Measurements from ENCODE around the gene TMEM132C.

The TMEM132C gene

GRCh38 chr12:128619263-128619662 is 352.3 kb downstream of the TMEM132C start:
- no peak for DNase-seq

- no peak for DNase-seq
These were observed 354.3 kb downstream of the TMEM132C start for GRCh38 chr12:128621304-128621703.

- DNase-seq = no peak
These were observed 356.8 kb downstream of the TMEM132C start for GRCh38 chr12:128623748-128624147.

- no peak for DNase-seq
These were observed 359.9 kb downstream of the TMEM132C start for GRCh38 chr12:128626808-128627320.

GRCh38 chr12:128627659-128628058 is 360.7 kb downstream of the TMEM132C start:
- DNase-seq = no peak

GRCh38 chr12:128629979-128630378 is 363.0 kb downstream of the TMEM132C start:
- DNase-seq = no peak

GRCh38 chr12:128637642-128638606 is 371.0 kb downstream of the TMEM132C start:
- DNase-seq = no peak

- no peak for DNase-seq
These were observed 372.1 kb downstream of the TMEM132C start for GRCh38 chr12:128639089-128639488.

- DNase-seq = no peak
These were observed 376.2 kb downstream of the TMEM132C start for GRCh38 chr12:128643155-128643554.

GRCh38 chr12:128644664-128645296 is 377.8 kb downstream of the TMEM132C start:
- peak; percentile 11 to 38 for DNase-seq

- no peak for DNase-seq
These were observed 382.9 kb downstream of the TMEM132C start for GRCh38 chr12:128649902-128650301.

GRCh38 chr12:128652136-128652751 is 385.3 kb downstream of the TMEM132C start:
- no peak for DNase-seq

- no peak for DNase-seq
These were observed 387.5 kb downstream of the TMEM132C start for GRCh38 chr12:128654468-128654867.

- no peak for DNase-seq
These were observed 390.4 kb downstream of the TMEM132C start for GRCh38 chr12:128657378-128657777.

- no peak for DNase-seq
These were observed 393.7 kb downstream of the TMEM132C start for GRCh38 chr12:128660532-128661225.

GRCh38 chr12:128661226-128661569 is 394.2 kb downstream of the TMEM132C start:
- no peak for DNase-seq

GRCh38 chr12:128662101-128662500 is 395.1 kb downstream of the TMEM132C start:
- DNase-seq = no peak

GRCh38 chr12:128664501-128664900 is 397.5 kb downstream of the TMEM132C start:
- no peak for DNase-seq

GRCh38 chr12:128667193-128667592 is 400.2 kb downstream of the TMEM132C start:
- no peak for DNase-seq

- no peak for DNase-seq
These were observed 404.6 kb downstream of the TMEM132C start for GRCh38 chr12:128671528-128672042.

- DNase-seq = no peak
These were observed 405.5 kb downstream of the TMEM132C start for GRCh38 chr12:128672428-128672827.

GRCh38 chr12:128672893-128673292 is 405.9 kb downstream of the TMEM132C start:
- DNase-seq = no peak

GRCh38 chr12:128675576-128675975 is 408.6 kb downstream of the TMEM132C start:
- no peak for DNase-seq

Data from CD4-positive, alpha-beta T cell treated with Interferon alpha-2 for 1 hour (primary cell).